H9 (cell line): ENCODE data around the gene STRADA. TPM values are rescaled to one million over a fixed set of nuclear protein-coding genes. Genes with fewer than 3 reads are reported as not detected.

Source experiments
- DNase-seq: peaks from one replicate; pipeline ENCODE4 v3.0.0-alpha.2; 2017
- H2AFZ ChIP-seq: one replicate; pipeline ENCODE4 v1.6.1; 2013; ENCODE audit warnings: mild to moderate bottlenecking, low read length, control low read depth, moderate library complexity
- H2AK5ac ChIP-seq: 2 replicates; pipeline ENCODE4 v1.6.1; 2013; ENCODE audit warnings: low read length, control low read depth, mixed read lengths; ENCODE audit not compliant: insufficient read length
- H2BK120ac ChIP-seq: one replicate; pipeline ENCODE4 v1.6.1; 2013; ENCODE audit warnings: low read depth, mild to moderate bottlenecking, low read length, control low read depth, inconsistent platforms; ENCODE audit not compliant: poor library complexity, severe bottlenecking
- H2BK12ac ChIP-seq: 2 replicates; pipeline ENCODE4 v1.6.1; 2013; ENCODE audit warnings: low read length, control low read depth, mixed read lengths, low read depth; ENCODE audit not compliant: insufficient read length
- H2BK15ac ChIP-seq: 2 replicates; pipeline ENCODE4 v1.6.1; 2013; ENCODE audit warnings: low read depth, low read length, control low read depth
- H2BK20ac ChIP-seq: one replicate; pipeline ENCODE4 v1.6.1; 2013; ENCODE audit warnings: low read depth, mild to moderate bottlenecking, low read length, control low read depth, inconsistent platforms; ENCODE audit not compliant: poor library complexity, severe bottlenecking
- H2BK5ac ChIP-seq: 2 replicates; pipeline ENCODE4 v1.6.1; 2013; ENCODE audit warnings: low read length, control low read depth, mixed read lengths; ENCODE audit not compliant: insufficient read length
- H3K14ac ChIP-seq: 2 replicates; pipeline ENCODE4 v1.6.1; 2013; ENCODE audit warnings: low read length, control low read depth; ENCODE audit not compliant: insufficient read depth
- H3K18ac ChIP-seq: 2 replicates; pipeline ENCODE4 v1.6.1; 2013; ENCODE audit warnings: low read depth, mild to moderate bottlenecking, mixed read lengths, low read length, control low read depth; ENCODE audit not compliant: insufficient read length
- H3K23ac ChIP-seq: 2 replicates; pipeline ENCODE4 v1.6.1; 2013; ENCODE audit warnings: low read length, control low read depth, mixed read lengths, low read depth; ENCODE audit not compliant: insufficient read length
- H3K23me2 ChIP-seq: 2 replicates; pipeline ENCODE4 v1.6.1; 2013; ENCODE audit warnings: low read depth, mild to moderate bottlenecking, mixed read lengths, low read length, control low read depth; ENCODE audit not compliant: insufficient read length, poor library complexity, severe bottlenecking
- H3K27ac ChIP-seq: 2 replicates; pipeline ENCODE4 v1.5.1; 2013; ENCODE audit warnings: low read length, control low read depth, mixed read lengths, low read depth; ENCODE audit not compliant: insufficient read length
- H3K27me3 ChIP-seq: 2 replicates; pipeline ENCODE4 v1.6.1; 2013; ENCODE audit warnings: low read length, control low read depth, inconsistent platforms; ENCODE audit not compliant: insufficient read depth
- H3K4ac ChIP-seq: 2 replicates; pipeline ENCODE4 v1.6.1; 2013; ENCODE audit warnings: low read depth, mild to moderate bottlenecking, control low read depth, inconsistent platforms, low read length, moderate library complexity
- H3K4me1 ChIP-seq: 2 replicates; pipeline ENCODE4 v1.6.1; 2013; ENCODE audit warnings: low read length, control low read depth, inconsistent platforms; ENCODE audit not compliant: insufficient read depth
- H3K4me2 ChIP-seq: 2 replicates; pipeline ENCODE4 v1.6.1; 2013; ENCODE audit warnings: low read length, control low read depth, mixed read lengths; ENCODE audit not compliant: insufficient read length, insufficient read depth
- H3K56ac ChIP-seq: 2 replicates; pipeline ENCODE4 v1.6.1; 2013; ENCODE audit warnings: low read depth, mild to moderate bottlenecking, mixed read lengths, low read length, control low read depth; ENCODE audit not compliant: insufficient read length
- H3K79me1 ChIP-seq: 2 replicates; pipeline ENCODE4 v1.6.1; 2013; ENCODE audit warnings: low read depth, mild to moderate bottlenecking, moderate library complexity, low read length, control low read depth, inconsistent platforms; ENCODE audit not compliant: insufficient read depth, poor library complexity, severe bottlenecking
- H3K79me2 ChIP-seq: 2 replicates; pipeline ENCODE4 v1.6.1; 2013; ENCODE audit warnings: low read length, control low read depth, inconsistent platforms; ENCODE audit not compliant: insufficient read depth
- H3K9ac ChIP-seq: 2 replicates; pipeline ENCODE4 v1.6.1; 2013; ENCODE audit warnings: low read length, control low read depth, mixed read lengths; ENCODE audit not compliant: insufficient read length; ENCODE audit errors: extremely low read depth
- H3K9me3 ChIP-seq: one replicate; pipeline ENCODE4 v1.6.1; 2013; ENCODE audit warnings: low read depth, low read length, inconsistent platforms; ENCODE audit not compliant: control insufficient read depth
- H3T11ph ChIP-seq: one replicate; pipeline ENCODE4 v1.6.1; 2013; ENCODE audit warnings: mild to moderate bottlenecking, low read length, control low read depth, inconsistent platforms
- H4K20me1 ChIP-seq: one replicate; pipeline ENCODE4 v1.6.1; 2013; ENCODE audit not compliant: control insufficient read depth, insufficient read length, insufficient read depth
- H4K5ac ChIP-seq: 2 replicates; pipeline ENCODE4 v1.6.1; 2013; ENCODE audit warnings: low read depth, mild to moderate bottlenecking, mixed read lengths, low read length, control low read depth; ENCODE audit not compliant: insufficient read length
- H4K8ac ChIP-seq: replicated peaks from 2 replicates; pipeline ENCODE4 v1.6.1; 2013; ENCODE audit warnings: low read length, control low read depth, mixed read lengths, low read depth; ENCODE audit not compliant: insufficient read length
- H4K91ac ChIP-seq: 2 replicates; pipeline ENCODE4 v1.6.1; 2013; ENCODE audit warnings: low read depth, mild to moderate bottlenecking, moderate library complexity, mixed read lengths, low read length, control low read depth; ENCODE audit not compliant: insufficient read length
- H3K27ac Mint-ChIP-seq, 3 experiments: 2 replicates in 2 of 3; 3 replicates in 1 of 3; pipeline ENCODE4 v1.8.0; 2020 to 2021; ENCODE audit warnings: mixed read lengths in 3 of 3, mild to moderate bottlenecking in 1 of 3, moderate library complexity in 1 of 3
- H3K27me3 Mint-ChIP-seq: 2 replicates; pipeline ENCODE4 v1.8.0; 2021; ENCODE audit warnings: low read depth, mild to moderate bottlenecking, moderate library complexity, mixed read lengths
- H3K36me3 Mint-ChIP-seq, 3 experiments: 2 replicates in 2 of 3; 3 replicates in 1 of 3; pipeline ENCODE4 v1.8.0; 2020 to 2021; ENCODE audit warnings: low read depth in 3 of 3, mixed read lengths in 3 of 3; ENCODE audit not compliant: insufficient read depth in 1 of 3
- H3K4me1 Mint-ChIP-seq, 2 experiments: 2 replicates each; pipeline ENCODE4 v1.8.0; 2020; ENCODE audit warnings: mixed read lengths in 2 of 2
- H3K4me3 Mint-ChIP-seq, 2 experiments: 2 replicates in 1 of 2; 3 replicates in 1 of 2; pipeline ENCODE4 v1.8.0; 2020 to 2021; ENCODE audit warnings: mild to moderate bottlenecking in 2 of 2, mixed read lengths in 2 of 2, moderate library complexity in 1 of 2
- H3K9me3 Mint-ChIP-seq, 2 experiments: 2 replicates in 1 of 2; 3 replicates in 1 of 2; pipeline ENCODE4 v1.8.0; 2020; ENCODE audit warnings: mild to moderate bottlenecking in 2 of 2, mixed read lengths in 2 of 2, moderate library complexity in 1 of 2
- CTCF ChIP-seq: fragments of 200-600 bp; sonication (generic); conservative IDR thresholded peaks from 3 replicates; pipeline ENCODE4 v1.8.0; 2021; ENCODE audit warnings: antibody characterized with exemption, mild to moderate bottlenecking
- WGBS: extraction: QIAGEN DNeasy Blood & Tissue Kit; methylation state at CpG from one replicate; pipeline ENCODE4 v1.1.7; 2013; ENCODE audit warnings: missing lambda C conversion rate, low lambda C conversion rate, mixed read lengths; ENCODE audit not compliant: insufficient read length; ENCODE audit errors: extremely low coverage; 5-methylcytosine and 5-hydroxymethylcytosine counted together
- total RNA-seq: library from RNA; stranded (reverse); gene quantifications from 2 replicates; pipeline ENCODE4 v1.2.1, GENCODE V29; 2021

The STRADA gene
- total RNA-seq, 1 experiment from 2014 or later = 35.0 TPM

- Histone ChIP-seq H3K27ac (no peak overlapping the region), H3T11ph (no peak overlapping the region), H4K5ac (no peak overlapping the region), H4K91ac (no peak overlapping the region), H3K9me3 (no peaks in the 10 kb centered on the region), H3K18ac (no peak overlapping the region), H3K79me1 (no peaks in the 10 kb centered on the region), H3K9ac (peak overlapping the region; percentile 1), H3K4me1 (no peaks in the 10 kb centered on the region; the same call in 1 of the 2 replicates), H3K27me3 (no peaks in the 10 kb centered on the region), H2BK12ac (no peak overlapping the region), H3K79me2 (no peaks in the 10 kb centered on the region), H3K14ac (no peak overlapping the region), H3K23me2 (peaks cover 20% of the 10 kb centered on the region), H3K4ac (no peak overlapping the region), H3K23ac (no peak overlapping the region), H3K56ac (no peak overlapping the region), H2AK5ac (no peak overlapping the region), H2AFZ (no peak overlapping the region), H4K8ac (no peak overlapping the region), H4K20me1 (no peaks in the 10 kb centered on the region), H3K4me2 (peak overlapping the region; percentile 41), H2BK20ac (no peak overlapping the region), H2BK120ac (no peak overlapping the region), H2BK15ac (no peak overlapping the region), H2BK5ac (no peak overlapping the region)
- peak; percentile 75 for DNase-seq
- WGBS = no CpG with 5 or more reads among the region's 45 CpGs
- Mint-ChIP-seq H3K27me3 (peaks cover 5% of the 10 kb centered on the region), H3K4me3 (peak overlapping the region; percentile 74 to 82), H3K36me3 (peaks cover 4 to 41% (median 14%) of the 10 kb centered on the region in 3 experiments), H3K4me1 (peaks cover 43 to 48% of the 10 kb centered on the region in 2 experiments), H3K27ac (no peak overlapping the region), H3K9me3 (no peaks in the 10 kb centered on the region)
- TF ChIP-seq CTCF = no peak
These were observed 42.5 kb downstream of the STRADA start for GRCh38 chr17:63698886-63699637.
